GM23338 (cell line): ENCODE data around the gene TBL3. TPM values are rescaled to one million over a fixed set of nuclear protein-coding genes. Genes with fewer than 3 reads are reported as not detected.

Source experiments
- ATAC-seq: fragments of 200-7000 bp; cut with Tn5 transposase; 3 replicates; pipeline ENCODE4 v1.9.1; 2020
- DNase-seq: peaks from one replicate; pipeline ENCODE4 v3.0.0-alpha.2; 2015; ENCODE audit warnings: low spot score
- H2AFZ ChIP-seq: fragments of 200-600 bp; sonication (generic); 2 replicates; pipeline ENCODE4 v1.8.0; 2016; ENCODE audit warnings: antibody characterized with exemption, mild to moderate bottlenecking, moderate library complexity
- H3F3A ChIP-seq: fragments of 200-600 bp; sonication (generic); replicated peaks from 2 replicates; pipeline ENCODE4 v1.8.0; 2017; ENCODE audit warnings: antibody characterized with exemption, mixed run types, low read depth
- H3K27ac ChIP-seq: fragments of 200-600 bp; sonication (generic); 2 replicates; pipeline ENCODE4 v1.6.1; 2016; ENCODE audit warnings: low read depth
- H3K27me3 ChIP-seq: fragments of 200-600 bp; sonication (generic); 2 replicates; pipeline ENCODE4 v1.8.0; 2016; ENCODE audit warnings: mild to moderate bottlenecking, mixed run types, moderate library complexity; ENCODE audit not compliant: insufficient read depth
- H3K36me3 ChIP-seq: fragments of 200-600 bp; sonication (generic); 2 replicates; pipeline ENCODE4 v1.8.0; 2016; ENCODE audit warnings: mild to moderate bottlenecking; ENCODE audit not compliant: insufficient read depth
- H3K4me1 ChIP-seq: fragments of 200-600 bp; sonication (generic); 2 replicates; pipeline ENCODE4 v1.8.0; 2016; ENCODE audit warnings: mild to moderate bottlenecking, moderate library complexity; ENCODE audit not compliant: insufficient read depth
- H3K4me2 ChIP-seq: fragments of 200-600 bp; sonication (generic); 2 replicates; pipeline ENCODE4 v1.7.1; 2017; ENCODE audit warnings: mixed run types
- H3K4me3 ChIP-seq: fragments of 200-600 bp; sonication (generic); 2 replicates; pipeline ENCODE4 v1.6.1; 2016; ENCODE audit warnings: mixed run types
- H3K79me2 ChIP-seq: fragments of 200-600 bp; sonication (generic); replicated peaks from 2 replicates; pipeline ENCODE4 v1.8.0; 2017; ENCODE audit warnings: mild to moderate bottlenecking; ENCODE audit not compliant: insufficient read depth
- H3K9me2 ChIP-seq: fragments of 200-600 bp; sonication (generic); 2 replicates; pipeline ENCODE4 v1.8.0; 2017; ENCODE audit not compliant: insufficient read depth
- H4K20me1 ChIP-seq: fragments of 200-600 bp; sonication (generic); replicated peaks from 2 replicates; pipeline ENCODE4 v1.8.0; 2017; ENCODE audit warnings: mild to moderate bottlenecking; ENCODE audit not compliant: insufficient read depth
- H3K27ac Mint-ChIP-seq: 2 replicates; pipeline ENCODE4 v1.8.0; 2020; ENCODE audit warnings: inconsistent platforms, mild to moderate bottlenecking, moderate library complexity, mixed read lengths
- H3K27me3 Mint-ChIP-seq: 3 replicates; pipeline ENCODE4 v1.8.0; 2022; ENCODE audit warnings: low read depth, mild to moderate bottlenecking, moderate library complexity, mixed read lengths, inconsistent platforms; ENCODE audit not compliant: insufficient read depth, poor library complexity
- H3K36me3 Mint-ChIP-seq: 3 replicates; pipeline ENCODE4 v1.8.0; 2021; ENCODE audit warnings: low read depth, mild to moderate bottlenecking, inconsistent platforms, moderate library complexity, mixed read lengths
- H3K4me1 Mint-ChIP-seq: 3 replicates; pipeline ENCODE4 v1.8.0; 2020; ENCODE audit warnings: mild to moderate bottlenecking, inconsistent platforms, mixed read lengths
- H3K4me3 Mint-ChIP-seq: 3 replicates; pipeline ENCODE4 v1.8.0; 2021; ENCODE audit warnings: moderate library complexity, mild to moderate bottlenecking, inconsistent platforms, mixed read lengths
- H3K9me3 Mint-ChIP-seq: 3 replicates; pipeline ENCODE4 v1.8.0; 2020; ENCODE audit warnings: moderate library complexity, mild to moderate bottlenecking, inconsistent platforms, mixed read lengths
- CREB1 ChIP-seq: fragments of 250-450 bp; sonication (Bioruptor Pico); IDR thresholded peaks from 2 replicates; pipeline ENCODE4 v1.5.0; 2020; ENCODE audit warnings: low read depth, mild to moderate bottlenecking, moderate library complexity
- CTCF ChIP-seq, 2 experiments: fragments of 200-600 bp in 1 of 2; sonication (generic) in 1 of 2; conservative IDR thresholded peaks; 2 replicates each; pipeline versions ENCODE4 v1.5.1 to v1.6.1; 2016 to 2017; ENCODE audit warnings: antibody characterized with exemption in 2 of 2, low read depth in 2 of 2, mild to moderate bottlenecking in 2 of 2, moderate library complexity in 1 of 2
- ETS1 ChIP-seq: IDR thresholded peaks from 2 replicates; pipeline ENCODE4 v1.6.1; 2016; ENCODE audit warnings: antibody characterized with exemption
- EZH2 ChIP-seq: fragments of 200-600 bp; sonication (generic); IDR thresholded peaks from one replicate; pipeline ENCODE4 v1.8.0; 2017; ENCODE audit warnings: antibody characterized with exemption, mild to moderate bottlenecking, low read depth; ENCODE audit not compliant: unreplicated experiment
- EZH2phosphoT487 ChIP-seq: fragments of 200-600 bp; sonication (generic); IDR thresholded peaks from one replicate; pipeline ENCODE4 v1.8.1; 2018; ENCODE audit warnings: antibody characterized with exemption; ENCODE audit not compliant: unreplicated experiment
- JUNB ChIP-seq: IDR thresholded peaks from one replicate; pipeline ENCODE4 v1.6.1; 2016; ENCODE audit warnings: antibody characterized with exemption; ENCODE audit not compliant: unreplicated experiment
- NANOG ChIP-seq: IDR thresholded peaks from 2 replicates; pipeline ENCODE4 v1.6.1; 2016; ENCODE audit warnings: antibody characterized with exemption, borderline replicate concordance
- POLR2AphosphoS5 ChIP-seq: IDR thresholded peaks from 2 replicates; pipeline ENCODE4 v1.6.1; 2016; ENCODE audit warnings: antibody characterized with exemption, low read depth
- REST ChIP-seq: IDR thresholded peaks from one replicate; pipeline ENCODE4 v1.6.1; 2018; ENCODE audit warnings: antibody characterized with exemption; ENCODE audit not compliant: unreplicated experiment
- STAT1 ChIP-seq: IDR thresholded peaks from one replicate; pipeline ENCODE4 v1.6.1; 2016; ENCODE audit warnings: antibody characterized with exemption; ENCODE audit not compliant: unreplicated experiment
- ZNF114 ChIP-seq: fragments of 250-450 bp; sonication (Bioruptor Pico); IDR thresholded peaks from 2 replicates; pipeline ENCODE4 v1.5.0; 2020; ENCODE audit warnings: mild to moderate bottlenecking, moderate library complexity
- ZNF331 ChIP-seq: fragments of 250-450 bp; sonication (Bioruptor Pico); IDR thresholded peaks from 2 replicates; pipeline ENCODE4 v1.5.0; 2020; ENCODE audit warnings: low read depth, mild to moderate bottlenecking, moderate library complexity
- ZNF462 ChIP-seq: fragments of 250-450 bp; sonication (Bioruptor Pico); IDR thresholded peaks from 2 replicates; pipeline ENCODE4 v1.5.0; 2020; ENCODE audit warnings: mild to moderate bottlenecking, moderate library complexity
- polyA plus RNA-seq: library from polyadenylated mRNA; unstranded; fragments of >200 nt; fragmentation: Nextera tagmentation; extraction: Ambion mirVana; gene quantifications from 2 replicates; pipeline ENCODE4 v1.2.1, GENCODE V29; 2016
- total RNA-seq: library from RNA; depleted of rRNA; stranded (reverse); fragments of >200 nt; shearing (Covaris generic); gene quantifications from 2 replicates; pipeline ENCODE4 v1.2.3, GENCODE V29; 2014

Gene TBL3
- total and polyA plus RNA-seq, 2 experiments from 2014 or later = 67.0 to 157 TPM

GRCh38 chr16:1982991-1983543 is 11.2 kb downstream of the TBL3 start:
- Mint-ChIP-seq H3K36me3 (peaks cover 17% of the 10 kb centered on the region), H3K4me1 (peaks cover 23% of the 10 kb centered on the region), H3K4me3 (peak overlapping the region; percentile 73), H3K27ac (no peak overlapping the region), H3K9me3 (no peaks in the 10 kb centered on the region), H3K27me3 (peaks cover 61% of the 10 kb centered on the region)
- Histone ChIP-seq H3K4me2 (peak overlapping the region; percentile 91), H3K79me2 (peaks cover 4% of the 10 kb centered on the region; the same call in 1 of the 2 replicates), H2AFZ (peak overlapping the region; percentile 87), H3K36me3 (no peaks in the 10 kb centered on the region), H3K27ac (no peak overlapping the region), H3K27me3 (peaks cover 39% of the 10 kb centered on the region), H4K20me1 (no peaks in the 10 kb centered on the region; the same call in none of the 2 replicates), H3K4me3 (peak overlapping the region; percentile 95), H3K9me2 (no peaks in the 10 kb centered on the region), H3K4me1 (peaks cover 21% of the 10 kb centered on the region), H3F3A (peaks cover 36% of the 10 kb centered on the region)
- no peak for DNase-seq
- TF ChIP-seq STAT1 (no peak), EZH2phosphoT487 (no peak), EZH2 (no peak), ZNF331 (CRISPR knock-in tag) (no peak), JUNB (no peak), ETS1 (no peak), REST (no peak), ZNF114 (CRISPR knock-in tag) (no peak), NANOG (no peak), CREB1 (CRISPR knock-in tag) (no peak; the same call in 1 of the 2 replicates), POLR2AphosphoS5 (no peak), CTCF (conservative IDR thresholded peaks at IDR 0.05; ENCODE audit: low read depth in 2 of 2) (no peak), ZNF462 (CRISPR knock-in tag) (no peak)
- ATAC-seq = no peak
